ENCODE data around the gene ZNF597. TPM values are rescaled to one million over a fixed set of nuclear protein-coding genes. Genes with fewer than 3 reads are reported as not detected.

Gene ZNF597
- total RNA-seq, 1 donor from 2014 or later, result 4.4 TPM

GRCh38 chr16:3484318-3485096 is 41.2 kb upstream of the ZNF597 start:
- no peak for DNase-seq

DNA sequence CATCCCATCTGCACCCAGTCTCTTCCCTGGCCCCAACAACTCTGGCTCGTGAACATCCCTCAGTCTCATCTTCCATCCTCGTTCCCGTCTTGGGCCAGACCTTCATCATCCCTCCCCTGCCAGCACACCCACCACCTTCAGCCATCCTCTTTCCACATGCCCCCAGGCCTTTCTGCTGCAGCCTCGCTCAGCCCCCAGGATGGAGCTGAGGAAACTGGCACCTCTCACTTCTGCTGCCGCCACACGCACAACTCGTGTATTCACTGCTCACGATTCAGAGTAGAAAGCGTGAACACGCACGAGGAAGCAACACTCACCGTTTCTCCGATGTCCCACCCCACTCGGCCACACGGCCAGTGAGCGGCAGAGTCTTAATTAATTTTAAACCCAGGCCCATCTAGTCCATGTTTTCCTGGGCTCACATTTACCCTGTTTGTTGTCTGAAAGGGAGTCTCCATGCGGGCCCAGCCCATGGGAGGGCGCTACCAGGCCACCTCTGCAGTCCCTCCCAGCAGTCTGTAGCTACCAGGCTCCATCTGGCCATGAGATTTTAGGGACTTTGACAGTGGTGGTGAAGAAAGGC is 39.4 kb upstream of the ZNF597 start:
- intact Hi-C loops (cut with DNase I), result no loop called here
- TF ChIP-seq CTCF (IDR thresholded peaks at IDR 0.05), result no peak
- no peaks in the 10 kb centered on the region for H3K4me1 ChIP-seq
- no peak overlapping the region for H3K27ac ChIP-seq
- ATAC-seq, result no peak
- H3K27me3 ChIP-seq (ENCODE audit: low read depth), result no peaks in the 10 kb centered on the region
- peaks cover 96% of the 10 kb centered on the region for H3K36me3 ChIP-seq
- H3K9me3 ChIP-seq, result no peaks in the 10 kb centered on the region
- no peak for DNase-seq
- no peak overlapping the region for H3K4me3 ChIP-seq

More at GRCh38 chr16:3484318-3485096, 41.2 kb upstream of the ZNF597 start:
- no peak overlapping the region for H3K27ac ChIP-seq
- no peaks in the 10 kb centered on the region for H3K27me3 ChIP-seq (ENCODE audit: low read depth)
- intact Hi-C loops (cut with DNase I), result no loop called here
- peaks cover 83% of the 10 kb centered on the region for H3K36me3 ChIP-seq
- H3K4me1 ChIP-seq, result no peaks in the 10 kb centered on the region
- TF ChIP-seq CTCF (IDR thresholded peaks at IDR 0.05), result no peak
- no peak overlapping the region for H3K4me3 ChIP-seq
- no peaks in the 10 kb centered on the region for H3K9me3 ChIP-seq
- no peak for ATAC-seq

- DNase-seq (no peak), ATAC-seq (no peak)
- Histone ChIP-seq H3K9me3 (no peaks in the 10 kb centered on the region), H3K27ac (no peak overlapping the region), H3K4me3 (no peak overlapping the region), H3K27me3 (ENCODE audit: low read depth) (no peaks in the 10 kb centered on the region), H3K36me3 (peaks cover 89% of the 10 kb centered on the region), H3K4me1 (no peaks in the 10 kb centered on the region)
- intact Hi-C loops (cut with DNase I), result no loop called here
- TF ChIP-seq CTCF (IDR thresholded peaks at IDR 0.05), result no peak
Observed at GRCh38 chr16:3481696-3482658, 38.7 kb upstream of the ZNF597 start.

- Histone ChIP-seq H3K4me1 (no peaks in the 10 kb centered on the region), H3K27ac (no peak overlapping the region), H3K9me3 (no peaks in the 10 kb centered on the region), H3K36me3 (peaks cover 84% of the 10 kb centered on the region), H3K27me3 (ENCODE audit: low read depth) (no peaks in the 10 kb centered on the region), H3K4me3 (no peak overlapping the region)
- ATAC-seq (no peak), DNase-seq (no peak)
- TF ChIP-seq CTCF (IDR thresholded peaks at IDR 0.05), result no peak
- intact Hi-C loops (cut with DNase I), result no loop called here
Observed at GRCh38 chr16:3480901-3481695, 37.8 kb upstream of the ZNF597 start.

Measured in lower lobe of right lung (tissue), 2 donors.